A172 (cell line): ENCODE data around the gene B3GALT2. TPM values are rescaled to one million over a fixed set of nuclear protein-coding genes. Genes with fewer than 3 reads are reported as not detected.

Experiments used
- DNase-seq: peaks from one replicate; pipeline ENCODE4 v3.0.0-alpha.2; 2015; ENCODE audit warnings: low spot score
- total RNA-seq: library from RNA; depleted of rRNA; stranded (reverse); fragments of >200 nt; shearing (Covaris generic); gene quantifications from 2 replicates; pipeline ENCODE4 v1.2.3, GENCODE V29; 2014; rRNA removed

B3GALT2 gene
- total RNA-seq, 1 experiment from 2014 or later = 7.0 TPM

GRCh38 chr1:193183019-193183627 lies 3.3 kb downstream of the B3GALT2 start:
- DNase-seq = peak; percentile 54

GRCh38 chr1:193181985-193182384 lies 4.4 kb downstream of the B3GALT2 start:
- DNase-seq = no peak

GRCh38 chr1:193181536-193181935 lies 4.9 kb downstream of the B3GALT2 start:
- DNase-seq = no peak

GRCh38 chr1:193179094-193179493 lies 7.3 kb downstream of the B3GALT2 start:
- DNase-seq = no peak

- DNase-seq = no peak
These were observed 9.6 kb downstream of the B3GALT2 start for GRCh38 chr1:193176788-193177187.

GRCh38 chr1:193176113-193176512 lies 10.3 kb downstream of the B3GALT2 start:
- DNase-seq = no peak

GRCh38 chr1:193157360-193157759 lies 29.1 kb downstream of the B3GALT2 start:
- no peak for DNase-seq

GRCh38 chr1:193156822-193157142 lies 29.6 kb downstream of the B3GALT2 start:
- no peak for DNase-seq

GRCh38 chr1:193156117-193156821 lies 30.1 kb downstream of the B3GALT2 start:
- no peak for DNase-seq

- DNase-seq = no peak
These were observed 41.4 kb downstream of the B3GALT2 start for GRCh38 chr1:193144999-193145398.

- DNase-seq = no peak
These were observed 42.0 kb downstream of the B3GALT2 start for GRCh38 chr1:193144361-193144938.

- DNase-seq = peak; percentile 22
These were observed 43.1 kb downstream of the B3GALT2 start for GRCh38 chr1:193143285-193143684.

GRCh38 chr1:193142409-193142808 lies 44.0 kb downstream of the B3GALT2 start:
- no peak for DNase-seq

- DNase-seq = no peak
These were observed 44.6 kb downstream of the B3GALT2 start for GRCh38 chr1:193141804-193142203.

GRCh38 chr1:193140254-193140653 lies 46.2 kb downstream of the B3GALT2 start:
- DNase-seq = no peak

- DNase-seq = no peak
These were observed 55.0 kb downstream of the B3GALT2 start for GRCh38 chr1:193131266-193131860.

Other genes starting within 250 kb of the B3GALT2 start
- gene UCHL5, start 127.3 kb downstream of the B3GALT2 start, total RNA-seq = 49.3 and 53.8 TPM in 2 replicates
- 121 and 130 TPM in 2 replicates for gene RO60, start 127.0 kb downstream of the B3GALT2 start, total RNA-seq
- 58.7 and 63.9 TPM in 2 replicates for gene GLRX2, start 81.2 kb downstream of the B3GALT2 start, total RNA-seq
- gene CDC73, start 64.6 kb downstream of the B3GALT2 start, total RNA-seq = 32.2 and 34.7 TPM in 2 replicates